Left colon (tissue), 2 donors: ENCODE data around the gene TENM4. TPM values are rescaled to one million over a fixed set of nuclear protein-coding genes. Genes with fewer than 3 reads are reported as not detected.
A peak's percentile ranks its signal among the peaks of the same experiment; 100 is the strongest.

Experiments used
- ATAC-seq: fragments of 200-7000 bp; cut with Tn5 transposase; one replicate; pipeline ENCODE4 v1.9.1; 2020; ENCODE audit warnings: mild to moderate bottlenecking, moderate library complexity
- DNase-seq, 2 donors: peaks; one replicate each; pipeline ENCODE4 v3.0.0-alpha.2; 2020
- intact Hi-C, 2 donors: fragments of 100-400 bp; cut with DNase I in 1 of 2; cut with micrococcal nuclease in 1 of 2; formaldehyde crosslinking; loops; one replicate each; pipeline versions ENCODE4 v1.11.2 to v1.14.0; 2022; cut with DNase I, micrococcal nuclease
- total RNA-seq, 2 donors: library from RNA; stranded (reverse); fragmentation: NEBNext Ultra II Directional; extraction: Animal tissue kit (Norgen Biotek cat#: 25700); gene quantifications; one replicate each; pipeline ENCODE4 v1.2.1, GENCODE V29; 2021
- donor health status: DM: no; HTN: no; CAD: no.
- donor health status: DM: yes; HTN: yes; CAD: no.

TENM4 gene
- total RNA-seq, 2 donors from 2014 or later: 0.92 to 1.7 TPM

DNA sequence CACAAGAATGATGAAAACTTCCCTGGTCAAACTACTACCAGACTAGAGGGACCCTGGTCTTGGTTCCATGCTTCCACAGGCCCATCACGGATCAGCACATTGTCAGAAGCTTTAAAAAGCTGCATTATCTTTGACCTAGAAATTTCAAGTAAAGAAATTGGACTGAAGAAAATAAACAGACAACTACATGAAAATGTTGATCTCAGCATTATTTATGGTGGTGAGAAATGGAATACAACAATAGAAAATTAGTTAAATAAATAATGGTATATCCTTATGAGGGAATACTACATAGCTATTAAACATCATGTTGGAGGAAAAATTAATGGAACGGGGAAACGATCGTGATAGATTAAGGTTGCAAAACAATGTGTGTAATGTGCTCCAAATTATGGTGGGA, 13.7 kb downstream of the TENM4 start:
- ATAC-seq: no peak
- intact Hi-C loops: no loop called here
- no peak for DNase-seq

DNA sequence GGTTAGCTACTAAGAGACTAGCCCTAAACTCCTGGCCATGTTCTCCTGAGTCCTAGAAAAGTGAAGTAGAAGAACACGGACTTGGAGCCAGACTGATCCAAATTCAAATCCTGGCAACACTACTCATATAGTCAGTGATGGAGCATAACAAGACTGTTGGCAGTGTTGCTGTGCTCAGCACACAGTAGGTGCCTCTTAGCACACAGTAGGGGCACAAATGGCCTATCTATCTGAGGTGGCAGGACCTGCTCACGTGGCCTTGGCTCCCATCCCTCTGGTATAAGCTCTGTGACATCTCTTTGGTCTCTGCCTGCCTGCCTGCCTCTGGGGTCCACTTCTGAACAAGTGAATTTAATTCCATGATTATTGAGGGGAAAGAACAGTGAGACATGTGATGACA, 15.4 kb downstream of the TENM4 start:
- no peak for ATAC-seq
- no peak for DNase-seq
- intact Hi-C loops: no loop called here

DNA sequence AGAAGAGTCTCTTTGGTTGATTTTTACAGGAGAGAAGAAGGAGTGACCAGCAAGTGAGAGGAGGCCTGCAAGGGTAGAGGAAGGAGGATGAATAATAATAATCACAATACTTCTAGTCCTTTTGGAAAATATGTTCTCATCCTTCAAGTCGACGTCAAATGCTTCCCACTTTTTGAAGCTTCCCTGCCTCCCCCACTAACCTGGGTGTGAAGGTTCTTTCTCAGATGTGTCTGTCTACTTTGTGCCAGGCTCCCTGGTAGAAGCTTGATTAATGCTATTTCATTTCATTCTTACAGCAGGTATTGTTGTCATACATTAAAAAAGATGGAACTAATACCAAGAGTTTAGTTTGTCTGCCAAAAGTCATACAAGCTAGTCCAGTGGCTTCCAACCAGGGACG, 17.1 kb downstream of the TENM4 start:
- no peak for ATAC-seq
- intact Hi-C loops: no loop called here
- no peak for DNase-seq

DNA sequence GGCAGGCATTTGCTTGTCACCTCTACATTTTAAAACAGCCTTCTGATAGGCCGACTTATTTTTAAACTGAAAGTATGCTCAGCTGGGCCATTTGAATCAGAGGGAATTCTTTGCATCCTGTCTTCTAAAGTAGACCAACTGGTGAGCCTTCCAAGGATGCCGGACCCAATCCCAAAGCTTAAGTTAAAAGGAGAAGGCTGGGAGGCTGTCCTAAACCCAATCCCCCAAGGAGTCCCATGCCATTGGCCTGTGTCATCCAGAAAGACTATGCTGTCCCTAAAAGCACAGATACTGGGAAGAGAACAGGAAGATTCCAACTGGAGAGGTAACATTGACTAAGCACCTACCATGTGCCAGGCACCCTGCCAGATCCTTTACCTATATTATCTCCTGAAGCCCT, 18.0 kb downstream of the TENM4 start:
- ATAC-seq: no peak

DNA sequence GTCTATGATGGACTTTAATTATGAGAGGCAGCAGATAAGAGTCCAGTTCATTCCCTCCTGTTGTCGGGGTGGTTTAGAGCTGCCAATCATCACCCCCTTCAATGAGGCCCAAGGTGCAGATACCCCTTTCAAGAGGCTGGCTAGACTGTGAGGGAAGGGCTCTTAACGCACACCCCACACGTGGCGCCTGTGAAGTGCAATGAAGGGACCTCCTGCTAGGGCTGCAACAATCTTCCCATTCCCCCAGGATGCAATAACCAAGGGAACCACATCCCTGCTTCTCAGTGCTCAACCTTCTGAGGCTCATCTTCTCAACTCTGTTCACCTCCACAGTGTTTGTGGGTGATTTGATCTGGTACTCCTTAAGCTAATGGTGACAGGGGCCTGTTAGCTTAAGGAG, 19.0 kb downstream of the TENM4 start:
- intact Hi-C loops: no loop called here
- DNase-seq (no peak), ATAC-seq (no peak)

More for the DNA sequence above, 18.0 kb downstream of the TENM4 start:
- no peak for DNase-seq
- intact Hi-C loops: no loop called here

DNA sequence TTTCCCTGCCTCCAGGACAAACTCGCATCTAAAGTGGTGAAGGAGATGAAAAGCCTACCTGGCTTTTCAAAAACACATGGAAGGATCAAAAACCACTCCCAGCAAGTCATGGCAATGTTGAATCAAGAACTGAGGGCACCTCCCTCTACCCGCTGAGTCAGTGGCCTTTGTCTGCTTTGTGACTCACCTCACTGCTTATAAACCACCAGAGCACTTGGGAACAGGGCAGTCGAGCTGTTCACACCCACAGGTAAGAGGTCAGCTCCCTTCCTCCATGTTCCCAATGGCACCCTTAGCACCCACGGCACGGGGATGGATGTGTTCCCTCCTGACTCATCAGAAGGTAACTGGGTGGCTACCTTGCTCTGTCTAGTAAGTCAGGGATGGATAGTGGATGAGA, 21.7 kb downstream of the TENM4 start:
- ATAC-seq (peak; percentile 100), DNase-seq (peak; percentile 17 to 70)
- intact Hi-C loops: no loop called here

DNA sequence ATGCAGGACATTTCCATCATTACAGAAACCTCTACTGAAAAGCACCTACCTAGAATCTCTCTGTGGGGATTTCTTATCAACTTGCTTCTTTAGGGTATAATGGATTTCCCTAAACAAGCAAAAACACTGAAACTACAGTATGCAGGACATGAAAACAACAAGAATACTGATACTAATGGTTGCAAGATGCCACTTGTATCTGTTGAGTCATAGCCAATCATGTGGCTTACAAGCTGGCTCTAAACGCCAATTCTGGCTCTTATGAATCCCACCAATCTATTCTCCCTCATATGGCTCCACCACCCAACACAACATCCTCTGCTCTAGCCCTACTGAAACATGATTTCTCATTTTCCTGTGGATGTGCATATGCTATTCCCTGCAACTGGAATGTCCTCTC, 22.6 kb downstream of the TENM4 start:
- DNase-seq (no peak), ATAC-seq (no peak)
- intact Hi-C loops: no loop called here

DNA sequence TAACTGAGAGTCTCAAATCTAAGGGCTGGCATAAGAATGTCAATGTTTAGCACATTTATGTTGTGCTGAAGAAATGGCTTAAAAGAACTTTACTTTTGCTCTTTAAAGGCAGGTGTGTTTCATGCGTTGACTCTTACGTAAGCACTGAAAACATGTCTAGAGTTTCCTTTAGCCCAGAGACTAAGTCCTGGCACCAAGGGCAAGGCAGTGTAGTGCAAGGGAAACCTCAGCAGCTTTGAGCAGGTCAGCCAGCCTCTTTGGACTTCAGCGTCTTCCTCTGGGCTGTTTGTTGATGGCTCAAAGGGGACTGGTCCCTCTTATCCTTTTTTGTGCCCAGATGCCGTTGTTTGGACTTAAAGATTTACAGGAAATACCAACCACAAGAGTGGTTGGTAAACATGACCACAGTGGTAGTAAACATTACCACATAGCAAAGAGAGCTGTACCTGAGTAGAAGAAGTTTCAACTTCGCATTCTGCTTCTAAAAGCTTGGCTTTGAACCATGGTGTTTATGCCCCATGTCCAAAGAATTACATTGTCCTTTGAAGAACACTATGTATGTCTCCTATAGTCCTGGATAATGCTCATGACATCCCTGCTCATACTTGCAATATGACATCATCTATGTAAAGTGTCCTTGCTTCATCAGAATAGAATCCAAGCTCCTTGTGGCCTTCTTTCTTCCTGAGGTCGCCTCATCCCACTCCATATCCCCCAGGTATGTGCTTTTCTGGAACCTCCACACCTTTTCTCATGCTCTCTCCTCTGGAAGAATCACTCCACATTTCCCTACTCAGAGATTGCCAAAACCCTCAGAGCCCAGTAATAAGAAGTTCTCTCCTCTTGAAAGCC, 23.5 kb downstream of the TENM4 start:
- DNase-seq (no peak), ATAC-seq (no peak)
- intact Hi-C loops: no loop called here

DNA sequence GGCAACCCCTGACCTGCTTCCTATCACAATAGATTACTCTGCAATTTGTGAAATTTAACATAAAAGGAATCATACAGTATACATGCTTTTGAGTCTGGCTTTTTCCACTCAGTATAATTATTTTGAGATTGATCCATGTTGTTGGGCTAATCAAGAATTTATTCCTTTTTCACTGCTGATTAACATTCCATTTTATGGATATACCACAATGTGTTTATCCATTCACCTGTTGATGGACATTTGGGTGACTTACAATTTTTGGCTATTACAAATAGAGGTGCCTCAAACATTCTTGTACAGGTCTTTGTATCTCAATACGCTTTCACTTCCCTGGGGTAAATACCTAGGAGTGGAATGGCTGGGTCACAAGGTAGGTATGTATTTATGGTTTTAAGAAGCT, 24.9 kb downstream of the TENM4 start:
- intact Hi-C loops: no loop called here
- DNase-seq (no peak), ATAC-seq (no peak)

DNA sequence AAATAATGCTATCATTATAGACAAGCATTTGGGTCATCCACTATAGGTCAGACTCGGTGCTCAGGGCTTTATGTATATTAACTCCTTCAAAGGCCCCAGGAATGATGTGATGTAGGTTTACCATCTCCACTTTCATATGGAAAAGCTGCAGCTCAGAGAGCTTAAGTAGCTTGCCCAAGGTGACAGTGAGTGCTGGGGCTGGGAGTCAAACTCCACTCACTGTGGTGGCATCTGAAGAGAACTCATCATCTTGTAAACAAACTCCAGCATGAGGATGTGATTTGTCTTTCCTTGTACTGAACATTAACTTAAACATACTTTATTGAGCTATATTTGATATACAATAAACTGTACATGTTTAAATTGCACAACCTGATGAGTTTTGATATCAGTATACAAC, 25.4 kb downstream of the TENM4 start:
- ATAC-seq (no peak), DNase-seq (no peak)
- intact Hi-C loops: no loop called here

DNA sequence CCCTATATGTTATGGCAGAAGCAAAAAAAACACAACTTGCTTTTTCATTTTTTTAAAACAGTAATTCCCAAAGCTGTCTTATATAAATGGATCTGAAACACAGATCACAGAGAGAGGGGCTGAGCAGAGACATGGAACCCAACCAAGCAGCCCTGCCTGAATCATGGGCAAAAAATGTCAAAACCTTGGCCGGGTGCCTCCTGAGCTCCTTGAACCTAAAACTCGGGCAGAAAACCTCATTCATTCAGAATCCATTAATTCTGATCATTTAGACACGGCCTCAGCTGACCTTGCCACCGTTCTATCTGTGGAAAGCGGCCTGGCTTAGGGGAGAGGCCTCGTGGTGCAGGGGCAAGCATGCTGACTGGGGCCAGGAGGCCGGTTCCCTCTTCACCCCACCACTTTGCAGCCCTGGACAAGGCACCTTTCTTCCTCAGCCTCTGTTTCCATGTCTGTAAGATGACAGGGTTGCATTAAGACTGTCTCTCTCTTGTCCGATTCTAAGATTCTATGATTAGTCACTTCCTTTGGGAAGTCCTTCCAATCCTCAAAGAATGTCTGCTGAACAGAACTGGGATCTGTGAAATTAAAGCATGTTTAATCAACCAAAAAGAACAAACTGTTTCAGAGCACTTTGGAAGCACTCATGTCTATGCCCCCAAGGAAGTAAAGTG, 26.0 kb downstream of the TENM4 start:
- intact Hi-C loops: no loop called here
- ATAC-seq: no peak

DNA sequence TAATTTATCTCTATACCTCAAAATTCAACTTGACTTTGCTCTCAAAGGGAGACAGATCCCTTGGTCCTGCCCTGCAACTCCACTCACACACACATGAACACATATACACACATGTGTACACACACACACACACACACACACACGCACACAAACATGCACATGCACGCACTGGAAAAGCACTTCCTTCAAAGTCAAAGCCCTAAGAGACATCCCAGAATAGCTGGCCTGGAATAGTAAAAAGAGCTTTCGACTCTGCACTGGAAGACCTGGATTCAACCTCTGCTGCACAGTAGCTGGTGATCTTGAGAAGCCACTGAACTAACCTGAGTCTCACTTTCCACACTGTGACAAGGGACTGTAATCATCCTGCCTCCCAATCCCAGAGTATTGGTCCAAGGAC, 26.8 kb downstream of the TENM4 start:
- no peak for ATAC-seq
- intact Hi-C loops: no loop called here
- DNase-seq: no peak

More for the DNA sequence above, 26.0 kb downstream of the TENM4 start:
- no peak for DNase-seq

DNA sequence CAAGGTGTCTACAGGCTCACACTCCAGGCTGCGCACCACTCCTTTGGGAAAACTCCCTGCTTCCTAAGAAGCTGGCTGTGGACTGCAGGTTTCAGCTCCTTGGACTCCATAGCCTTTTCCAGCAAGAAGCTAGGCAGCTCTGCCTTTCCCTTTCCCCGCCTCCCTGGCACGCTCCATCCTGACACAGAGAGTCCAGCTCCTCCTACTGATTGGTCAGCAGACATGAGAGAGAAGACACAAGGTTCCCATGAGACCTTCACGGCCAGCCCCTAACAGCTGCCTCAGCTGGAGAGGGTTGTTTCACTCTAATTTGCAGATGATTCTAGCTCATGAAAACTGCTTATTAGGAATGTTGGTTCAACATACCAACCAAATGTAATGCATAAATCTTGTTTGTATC, 27.6 kb downstream of the TENM4 start:
- peak; percentile 47 to 66 for DNase-seq
- intact Hi-C loops: no loop called here
- ATAC-seq: no peak

DNA sequence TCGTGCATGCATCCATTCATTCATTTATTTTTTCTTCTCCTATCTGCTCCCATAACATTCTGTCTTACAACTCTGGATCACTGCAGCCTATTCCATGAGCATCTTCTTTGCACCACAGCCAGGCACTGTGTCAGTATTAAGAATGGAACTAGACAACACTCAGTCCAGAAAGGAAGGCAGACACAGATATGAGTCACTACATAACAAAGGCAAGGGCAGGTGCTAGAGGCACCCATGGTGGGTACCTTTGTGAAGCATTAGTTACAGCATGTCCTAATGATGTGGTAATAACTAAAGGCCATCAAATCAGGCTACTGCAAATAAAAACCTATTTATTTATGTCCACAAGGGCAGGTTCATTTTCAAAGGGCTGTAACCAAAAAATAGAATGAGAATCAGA, 28.1 kb downstream of the TENM4 start:
- intact Hi-C loops: no loop called here
- DNase-seq: no peak
- ATAC-seq: no peak

DNA sequence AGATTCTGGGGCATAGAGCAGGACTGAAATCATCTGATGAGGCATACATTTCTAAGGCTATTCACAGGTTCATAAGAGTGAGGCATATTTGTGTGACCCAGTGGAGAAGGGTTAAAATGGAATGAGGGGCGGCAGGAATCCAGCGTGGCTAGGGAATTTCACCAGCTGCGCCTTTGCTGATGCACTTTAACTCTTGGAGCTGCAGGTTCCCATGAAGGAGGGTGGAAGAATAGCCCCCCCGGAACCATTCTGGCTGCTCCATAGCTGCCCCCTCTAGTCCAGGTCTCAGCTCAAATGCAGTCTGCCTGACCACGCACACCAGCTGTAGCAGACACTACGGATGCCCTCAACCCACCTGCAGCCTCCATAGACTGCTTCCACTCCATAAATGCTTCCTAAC, 31.5 kb downstream of the TENM4 start:
- intact Hi-C loops: no loop called here
- DNase-seq: no peak

DNA sequence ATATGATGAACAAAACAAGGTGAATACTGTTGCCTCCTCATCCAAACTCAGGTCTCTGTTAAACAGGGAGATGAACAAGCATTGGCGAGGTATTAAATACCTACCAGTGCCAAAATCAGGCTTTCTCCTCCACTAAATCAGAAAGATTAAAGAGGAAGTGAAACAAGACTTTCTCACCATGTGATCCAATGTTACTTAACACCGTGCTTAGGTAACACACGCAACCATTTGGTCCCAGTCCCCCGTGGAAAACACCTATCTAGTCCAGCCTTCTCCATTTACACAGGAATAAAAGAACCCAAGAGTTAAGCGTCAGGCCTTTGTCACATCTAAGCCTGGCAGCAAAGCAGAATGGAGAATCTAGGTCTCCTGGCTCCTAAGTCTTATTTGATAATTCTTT, 34.5 kb downstream of the TENM4 start:
- no peak for ATAC-seq
- intact Hi-C loops: no loop called here
- no peak for DNase-seq

More for the DNA sequence above, 31.5 kb downstream of the TENM4 start:
- ATAC-seq: no peak

DNA sequence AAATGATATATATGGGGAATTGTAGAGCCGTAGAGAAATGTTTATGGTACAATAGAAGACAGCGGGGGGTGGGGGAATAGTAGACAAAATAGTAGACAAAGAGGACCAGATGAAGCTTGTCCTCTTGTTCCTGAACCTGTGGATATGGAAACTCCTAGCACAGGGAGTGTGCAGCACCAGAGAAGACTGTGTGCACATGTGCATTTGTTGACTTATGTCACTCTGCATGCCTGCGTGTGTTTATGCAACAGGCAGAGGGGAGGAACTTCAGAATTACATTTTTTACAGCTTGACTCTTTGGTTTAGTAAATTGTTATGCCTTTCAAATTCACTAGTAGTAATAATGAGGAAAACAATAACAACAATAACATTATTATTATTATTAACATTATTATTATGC, 36.0 kb downstream of the TENM4 start:
- DNase-seq: no peak
- intact Hi-C loops: no loop called here
- no peak for ATAC-seq

DNA sequence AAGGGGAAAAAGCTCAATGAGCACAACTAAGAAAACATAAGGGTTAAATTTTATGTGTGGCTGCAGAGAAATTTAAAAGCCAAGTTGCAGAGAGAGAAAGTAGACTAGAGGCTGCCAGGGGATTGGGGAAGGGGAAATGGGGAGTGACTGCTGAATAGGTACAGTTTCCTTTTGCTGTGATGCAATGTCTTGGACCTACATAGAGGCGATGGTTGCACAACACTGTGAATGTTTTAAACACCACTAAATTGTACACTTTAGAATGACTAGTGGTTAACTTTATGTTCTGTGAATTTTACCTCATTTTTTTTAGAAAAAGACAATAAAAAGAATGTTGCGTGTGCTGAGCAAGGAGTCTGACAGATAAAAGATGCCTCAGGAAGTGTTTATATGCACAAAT, 36.5 kb downstream of the TENM4 start:
- ATAC-seq (no peak), DNase-seq (no peak)
- intact Hi-C loops: no loop called here

DNA sequence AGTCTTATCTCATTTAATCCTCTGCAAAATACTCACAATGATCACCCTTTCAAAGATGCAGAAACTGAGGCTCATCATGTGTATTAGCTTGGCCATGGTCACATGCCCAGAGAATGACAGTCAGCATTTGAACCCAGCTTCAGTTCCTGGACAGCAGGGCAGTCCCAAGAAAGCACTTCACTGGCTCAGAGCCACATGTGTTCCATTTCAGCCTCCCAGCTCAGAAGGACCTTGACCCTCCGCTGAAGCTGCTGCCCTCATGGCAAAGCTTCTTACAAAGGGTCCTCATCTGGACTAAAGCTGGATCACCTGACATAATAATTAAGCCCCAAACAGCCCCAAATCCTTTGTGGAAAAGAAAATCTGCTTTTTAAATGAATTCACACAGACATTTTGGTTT, 37.0 kb downstream of the TENM4 start:
- ATAC-seq (no peak), DNase-seq (no peak)
- intact Hi-C loops: no loop called here

DNA sequence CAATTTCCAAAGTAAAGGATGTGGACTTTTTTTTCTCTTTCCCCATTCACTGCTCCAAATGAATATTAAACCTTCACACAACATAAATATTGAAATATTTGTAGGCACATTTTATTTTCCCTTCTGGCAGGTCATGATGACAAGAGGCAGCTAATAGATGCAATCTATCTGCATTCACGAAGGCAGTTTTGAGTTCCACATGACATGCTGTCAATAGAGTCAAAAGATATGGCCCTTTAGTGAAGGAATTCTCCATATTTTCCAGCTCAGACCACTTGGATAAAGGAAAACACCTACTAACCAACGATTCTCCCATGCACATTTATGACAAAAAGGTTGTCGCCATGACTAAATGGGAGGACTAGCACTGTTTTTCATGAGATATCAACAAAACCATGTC, 37.9 kb downstream of the TENM4 start:
- intact Hi-C loops: no loop called here
- DNase-seq (no peak), ATAC-seq (no peak)
